ENCODE results near the gene ADGRA3. TPM values are rescaled to one million over a fixed set of nuclear protein-coding genes. Genes with fewer than 3 reads are reported as not detected.
"Not testable (repeated sequence)": the region's sequence is repeated elsewhere in the genome, so short reads cannot be mapped to it uniquely, and the experiment has no call there.

The ADGRA3 gene
- total RNA-seq, 2 donors from 2014 or later, result 32.0 to 33.8 TPM

GRCh38 chr4:22389240-22389870 lies 126.5 kb downstream of the ADGRA3 start:
- TF ChIP-seq CTCF (IDR thresholded peaks at IDR 0.05) (peak; percentile 64 to 77 (median 68)), POLR2AphosphoS5 (IDR thresholded peaks at IDR 0.05) (no peak), POLR2A (IDR thresholded peaks at IDR 0.05) (no peak)
- H3K9me3 ChIP-seq, result no peaks in the 10 kb centered on the region
- H3K27ac ChIP-seq, result no peak overlapping the region
- 30% methylated on average over 3 of the region's 3 CpGs for WGBS
- H3K4me3 ChIP-seq, result no peak overlapping the region
- no peaks in the 10 kb centered on the region for H3K27me3 ChIP-seq (replicated peaks; ENCODE audit: insufficient read depth)
- intact Hi-C loops (cut with DNase I), result loop anchor here (2.0 kb wide), 1 partner anchor 601 kb away; no protein-coding TSS in a partner anchor
- H3K4me1 ChIP-seq (replicated peaks), result no peaks in the 10 kb centered on the region
- no peaks in the 10 kb centered on the region for H3K36me3 ChIP-seq
- DNase-seq (ENCODE audit: low spot score), result peak; percentile 21

GRCh38 chr4:22385611-22386011 lies 130.3 kb downstream of the ADGRA3 start:
- TF ChIP-seq POLR2A (IDR thresholded peaks at IDR 0.05), result no peak
- TF ChIP-seq POLR2AphosphoS5 (IDR thresholded peaks at IDR 0.05), result peak; percentile 18
- no peak for TF ChIP-seq CTCF (IDR thresholded peaks at IDR 0.05)
- 43% methylated on average over 7 of the region's 7 CpGs for WGBS
- no peaks in the 10 kb centered on the region for H3K36me3 ChIP-seq
- no peaks in the 10 kb centered on the region for H3K9me3 ChIP-seq
- H3K4me1 ChIP-seq (replicated peaks), result no peaks in the 10 kb centered on the region
- no peak overlapping the region for H3K4me3 ChIP-seq
- no peaks in the 10 kb centered on the region for H3K27me3 ChIP-seq (replicated peaks; ENCODE audit: insufficient read depth)
- DNase-seq (ENCODE audit: low spot score), result peak; percentile 28
- H3K27ac ChIP-seq, result no peak overlapping the region
- intact Hi-C loops (cut with DNase I), result no loop called here

GRCh38 chr4:22384154-22384553 lies 131.7 kb downstream of the ADGRA3 start:
- DNase-seq (ENCODE audit: low spot score), result no peak
- Histone ChIP-seq H3K9me3 (no peaks in the 10 kb centered on the region), H3K4me1 (replicated peaks) (no peaks in the 10 kb centered on the region), H3K27me3 (replicated peaks; ENCODE audit: insufficient read depth) (no peaks in the 10 kb centered on the region), H3K4me3 (no peak overlapping the region), H3K36me3 (no peaks in the 10 kb centered on the region), H3K27ac (no peak overlapping the region)
- intact Hi-C loops (cut with DNase I), result no loop called here
- TF ChIP-seq POLR2AphosphoS5 (IDR thresholded peaks at IDR 0.05) (no peak), CTCF (IDR thresholded peaks at IDR 0.05) (no peak), POLR2A (IDR thresholded peaks at IDR 0.05) (no peak)

- H3K4me1 ChIP-seq (replicated peaks); intact Hi-C loops (cut with DNase I); DNase-seq (ENCODE audit: low spot score); H3K27me3 ChIP-seq (replicated peaks; ENCODE audit: insufficient read depth); H3K27ac ChIP-seq; H3K4me3 ChIP-seq; H3K36me3 ChIP-seq; H3K9me3 ChIP-seq: not testable (repeated sequence)
- 71% methylated on average over 3 of the region's 3 CpGs for WGBS
These were observed 133.7 kb downstream of the ADGRA3 start for GRCh38 chr4:22382216-22382615.

GRCh38 chr4:22372986-22373385 lies 142.9 kb downstream of the ADGRA3 start:
- Histone ChIP-seq H3K27me3 (replicated peaks; ENCODE audit: insufficient read depth) (no peaks in the 10 kb centered on the region), H3K27ac (no peak overlapping the region), H3K36me3 (no peaks in the 10 kb centered on the region), H3K9me3 (no peaks in the 10 kb centered on the region), H3K4me1 (replicated peaks) (no peaks in the 10 kb centered on the region), H3K4me3 (no peak overlapping the region)
- intact Hi-C loops (cut with DNase I), result no loop called here
- DNase-seq (ENCODE audit: low spot score), result no peak
- WGBS, result 60% methylated on average over 3 of the region's 3 CpGs
- TF ChIP-seq POLR2AphosphoS5 (IDR thresholded peaks at IDR 0.05), result no peak
- TF ChIP-seq POLR2A (IDR thresholded peaks at IDR 0.05), result no peak
- TF ChIP-seq CTCF (IDR thresholded peaks at IDR 0.05), result no peak
